Pancreas (tissue), 10 donors: ENCODE data around the gene AUTS2. TPM values are rescaled to one million over a fixed set of nuclear protein-coding genes. Genes with fewer than 3 reads are reported as not detected.

Experiments
- ATAC-seq, 4 donors: fragments of 200-7000 bp; cut with Tn5 transposase; one replicate each; pipeline versions ENCODE4 v1.8.0 to v1.9.1; 2020; ENCODE audit warnings: mild to moderate bottlenecking in 4 of 4, moderate library complexity in 4 of 4
- DNase-seq, 6 donors: peaks; one replicate each; pipeline ENCODE4 v3.0.0-alpha.2; 2020
- FAIRE-seq: peaks from 2 replicates; lab custom pipeline; 2012; peaks lifted over from hg19 to GRCh38; lab: Jason Lieb, UNC
- H3K27ac ChIP-seq, 4 donors: fragments of 200-600 bp; sonication (generic); 1 replicate in 3 of 4; 2 replicates in 1 of 4; pipeline versions ENCODE4 v1.5.0 to v1.8.0; 2020
- H3K27me3 ChIP-seq, 4 donors: fragments of 200-600 bp; one replicate each; pipeline ENCODE4 v1.8.0; 2021
- H3K36me3 ChIP-seq, 3 donors: fragments of 200-600 bp; sonication (generic) in 1 of 3; one replicate each; pipeline versions ENCODE4 v1.5.0 to v1.8.0; 2020 to 2021
- H3K4me1 ChIP-seq, 3 donors: fragments of 200-600 bp; one replicate each; pipeline ENCODE4 v1.8.0; 2021
- H3K4me3 ChIP-seq, 4 donors: fragments of 200-600 bp; sonication (generic) in 2 of 4; one replicate each; pipeline versions ENCODE4 v1.5.0 to v1.8.0; 2020 to 2021
- H3K9me3 ChIP-seq, 4 donors: fragments of 200-600 bp; one replicate each; pipeline ENCODE4 v1.8.0; 2021
- CTCF ChIP-seq, 4 donors: fragments of 200-600 bp; sonication (generic) in 3 of 4; IDR thresholded peaks; one replicate each; pipeline versions ENCODE4 v1.5.0 to v1.8.0; 2021; ENCODE audit warnings: antibody characterized with exemption in 4 of 4
- WGBS, 2 donors: extraction: QIAGEN DNeasy Blood & Tissue Kit; methylation state at CpG; one replicate each; pipeline ENCODE4 v1.1.7; 2013; 5-methylcytosine and 5-hydroxymethylcytosine counted together
- intact Hi-C, 3 donors: fragments of 100-400 bp; cut with DNase I; formaldehyde crosslinking; loops; one replicate each; pipeline versions ENCODE4 v1.11.1 to v1.14.2; 2022
- polyA plus RNA-seq, 2 donors: library from polyadenylated mRNA; stranded (reverse); fragments of 200-250 nt; gene quantifications; one replicate each; pipeline ENCODE4 v1.2.3, GENCODE V29; 2013
- total RNA-seq, 6 donors: library from RNA; stranded (reverse); fragmentation: NEBNext Ultra II Directional in 4 of 6; extraction: Animal tissue kit (Norgen Biotek cat#: 25700) in 4 of 6; gene quantifications; one replicate each; pipeline versions ENCODE4 v1.2.1 to v1.2.4, GENCODE V29; 2021 to 2023
- donor health status: healthy with polysubstance abuse.
- donor health status: DM: no; HTN: no; CAD: no; lungs with moderate emphysema.
- donor health status: DM: no; HTN: no; CAD: no.
- donor health status: control.
- donor health status: control.
- donor health status: Bipolar disorder and iron deficiency.
- donor health status: DM: yes; HTN: yes; CAD: no.
- donor health status: DM: no; HTN: no; CAD: no.
- donor health status: DM: no; HTN: no; CAD: no.
- donor health status: DM: yes; HTN: yes; CAD: no.

Gene AUTS2
- total and polyA plus RNA-seq, 8 donors: 5.8 to 16.8 (median 9.9) TPM

GRCh38 chr7:69610374-69611084 is 12.3 kb downstream of the AUTS2 start:
- ATAC-seq (no peak), DNase-seq (no peak), FAIRE-seq (no peak)
- no peaks in the 10 kb centered on the region for H3K36me3 ChIP-seq
- no peaks in the 10 kb centered on the region for H3K4me1 ChIP-seq
- no peaks in the 10 kb centered on the region for H3K9me3 ChIP-seq
- H3K4me3 ChIP-seq: no peak overlapping the region
- WGBS, 2 donors: 71 to 82% methylated on average over 8 of the region's 8 CpGs
- no peak overlapping the region for H3K27ac ChIP-seq
- TF ChIP-seq CTCF (IDR thresholded peaks at IDR 0.05): no peak
- no peaks in the 10 kb centered on the region for H3K27me3 ChIP-seq
- intact Hi-C loops: no loop called here

GRCh38 chr7:69612981-69613380 is 14.7 kb downstream of the AUTS2 start:
- no peaks in the 10 kb centered on the region for H3K36me3 ChIP-seq
- H3K4me3 ChIP-seq: no peak overlapping the region
- H3K4me1 ChIP-seq: no peaks in the 10 kb centered on the region
- H3K9me3 ChIP-seq: no peaks in the 10 kb centered on the region
- WGBS, 2 donors: 80 to 82% methylated on average over 3 of the region's 3 CpGs
- DNase-seq (no peak), ATAC-seq (no peak), FAIRE-seq (no peak)
- TF ChIP-seq CTCF (IDR thresholded peaks at IDR 0.05): no peak
- H3K27me3 ChIP-seq: no peaks in the 10 kb centered on the region
- intact Hi-C loops: no loop called here
- no peak overlapping the region for H3K27ac ChIP-seq

DNA sequence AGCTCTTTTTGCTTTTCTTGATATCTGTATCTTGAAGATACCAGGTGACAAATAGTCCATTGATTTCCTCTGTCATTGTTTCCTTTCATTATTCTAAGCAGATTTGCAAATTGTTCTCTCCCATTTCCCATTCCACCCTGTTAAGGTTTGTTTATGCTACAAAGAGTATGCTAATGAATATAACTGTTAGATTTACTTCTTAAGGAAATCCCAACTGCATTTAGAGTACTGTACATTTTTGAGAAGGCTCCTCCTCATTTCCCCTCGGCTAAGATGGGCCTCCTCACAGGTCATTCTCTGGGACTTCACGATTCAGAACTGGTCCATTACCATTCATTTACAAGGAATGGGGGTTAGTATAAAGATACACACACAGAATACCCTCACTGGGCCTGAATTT is 15.6 kb downstream of the AUTS2 start:
- H3K4me1 ChIP-seq: no peaks in the 10 kb centered on the region
- 72 to 84% methylated on average over 2 of the region's 2 CpGs for WGBS, 2 donors

DNA sequence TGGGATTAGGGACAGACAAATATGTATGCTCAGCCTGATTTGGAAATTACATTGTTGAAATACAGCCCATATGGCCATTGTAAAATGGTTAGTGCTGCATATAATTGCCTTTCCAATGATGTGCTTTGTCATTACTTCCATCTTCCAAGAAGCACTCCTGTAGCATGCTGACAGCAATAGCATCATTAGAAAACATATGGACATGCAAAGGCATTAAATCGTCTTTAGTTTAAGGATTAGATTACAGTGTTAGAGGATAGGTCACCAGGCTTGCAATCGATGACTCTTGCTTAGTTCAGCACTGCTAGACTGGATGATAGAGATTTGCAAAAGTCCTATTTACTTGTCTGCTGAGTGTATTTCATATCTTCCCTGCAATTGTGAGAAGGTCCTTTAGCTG is 17.4 kb downstream of the AUTS2 start:
- FAIRE-seq (no peak), ATAC-seq (no peak), DNase-seq (no peak)
- 85 to 87% methylated on average over 2 of the region's 2 CpGs for WGBS, 2 donors
- no peak for TF ChIP-seq CTCF (IDR thresholded peaks at IDR 0.05)
- Histone ChIP-seq H3K27ac (no peak overlapping the region), H3K4me1 (no peaks in the 10 kb centered on the region), H3K36me3 (no peaks in the 10 kb centered on the region), H3K4me3 (no peak overlapping the region), H3K9me3 (no peaks in the 10 kb centered on the region), H3K27me3 (no peaks in the 10 kb centered on the region)
- intact Hi-C loops: no loop called here

More for the DNA sequence above, 15.6 kb downstream of the AUTS2 start:
- Histone ChIP-seq H3K27me3 (no peaks in the 10 kb centered on the region), H3K9me3 (no peaks in the 10 kb centered on the region), H3K4me3 (no peak overlapping the region), H3K36me3 (no peaks in the 10 kb centered on the region), H3K27ac (no peak overlapping the region)
- intact Hi-C loops: no loop called here
- DNase-seq (no peak), ATAC-seq (no peak), FAIRE-seq (no peak)
- TF ChIP-seq CTCF (IDR thresholded peaks at IDR 0.05): no peak

- no peak for TF ChIP-seq CTCF (IDR thresholded peaks at IDR 0.05)
- H3K9me3 ChIP-seq: no peaks in the 10 kb centered on the region
- H3K4me3 ChIP-seq: no peak overlapping the region
- no peak for DNase-seq
- H3K36me3 ChIP-seq: no peaks in the 10 kb centered on the region
- ATAC-seq: no peak
- intact Hi-C loops: no loop called here
- H3K27me3 ChIP-seq: no peaks in the 10 kb centered on the region
- H3K27ac ChIP-seq: no peak overlapping the region
- 80 to 88% methylated on average over 5 of the region's 5 CpGs for WGBS, 2 donors
- H3K4me1 ChIP-seq: no peaks in the 10 kb centered on the region
- FAIRE-seq: no peak
Observed at GRCh38 chr7:69617364-69617763, 19.1 kb downstream of the AUTS2 start.
